Measurements from ENCODE around the gene TMEM63B.
"Not testable (repeated sequence)": the region's sequence is repeated elsewhere in the genome, so short reads cannot be mapped to it uniquely, and the experiment has no call there.

TMEM63B gene

GRCh38 chr6:44196351-44196750, 69.0 kb downstream of the TMEM63B start:
- DNase-seq = not testable (repeated sequence)

GRCh38 chr6:44198684-44199083, 71.3 kb downstream of the TMEM63B start:
- no peak for DNase-seq

- no peak for DNase-seq
Measured at GRCh38 chr6:44199883-44200282, 72.5 kb downstream of the TMEM63B start.

GRCh38 chr6:44201200-44201599, 73.8 kb downstream of the TMEM63B start:
- DNase-seq = no peak

GRCh38 chr6:44201638-44202303, 74.4 kb downstream of the TMEM63B start:
- DNase-seq = no peak

- no peak for DNase-seq
Measured at GRCh38 chr6:44202332-44202971, 75.1 kb downstream of the TMEM63B start.

- no peak for DNase-seq
Measured at GRCh38 chr6:44202972-44203750, 75.8 kb downstream of the TMEM63B start.

GRCh38 chr6:44203955-44204354, 76.6 kb downstream of the TMEM63B start:
- no peak for DNase-seq
